ENCODE results near the gene IBA57.

IBA57 gene

DNA sequence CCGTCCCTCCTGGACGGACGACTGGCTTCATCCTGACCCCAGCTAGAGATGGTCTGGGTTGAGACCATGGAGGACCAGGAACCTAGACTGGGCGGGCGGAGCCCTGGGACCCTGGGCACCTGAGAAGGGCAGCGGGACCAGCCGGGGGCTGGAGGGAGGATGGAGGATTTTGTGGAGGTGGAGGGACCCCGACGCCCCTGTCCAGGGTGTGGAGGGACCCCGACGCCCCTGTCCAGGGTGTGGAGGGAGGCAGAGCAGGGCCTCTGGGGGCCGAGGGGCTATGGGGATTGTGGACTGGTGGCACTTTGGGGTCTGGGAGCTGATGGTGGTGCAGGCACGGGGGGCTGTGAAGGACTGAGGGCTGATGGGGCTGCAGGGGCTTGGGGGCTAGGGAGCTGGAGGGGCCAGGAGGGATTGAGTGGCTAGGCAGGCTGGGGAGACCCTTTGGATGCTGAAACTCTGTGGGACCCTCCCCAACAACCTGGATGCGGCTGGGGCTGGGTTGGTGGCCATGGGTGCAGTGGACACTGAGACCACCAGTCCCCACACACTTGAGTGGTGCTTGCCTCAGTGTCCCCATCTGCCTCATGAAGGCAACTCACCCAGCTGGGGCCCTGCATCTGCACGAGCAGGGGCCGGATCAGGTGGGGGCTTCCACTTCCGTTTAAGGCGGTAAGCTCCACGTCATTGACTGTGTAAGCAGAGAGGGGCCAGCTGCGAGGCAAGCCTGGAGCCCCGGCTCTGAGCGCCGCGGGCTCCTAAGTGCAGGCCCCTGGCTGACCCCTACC, 8.5 kb upstream of the IBA57 start:
- no peak for DNase-seq

GRCh38 chr1:228157729-228158126, 7.9 kb upstream of the IBA57 start:
- no peak for DNase-seq

DNA sequence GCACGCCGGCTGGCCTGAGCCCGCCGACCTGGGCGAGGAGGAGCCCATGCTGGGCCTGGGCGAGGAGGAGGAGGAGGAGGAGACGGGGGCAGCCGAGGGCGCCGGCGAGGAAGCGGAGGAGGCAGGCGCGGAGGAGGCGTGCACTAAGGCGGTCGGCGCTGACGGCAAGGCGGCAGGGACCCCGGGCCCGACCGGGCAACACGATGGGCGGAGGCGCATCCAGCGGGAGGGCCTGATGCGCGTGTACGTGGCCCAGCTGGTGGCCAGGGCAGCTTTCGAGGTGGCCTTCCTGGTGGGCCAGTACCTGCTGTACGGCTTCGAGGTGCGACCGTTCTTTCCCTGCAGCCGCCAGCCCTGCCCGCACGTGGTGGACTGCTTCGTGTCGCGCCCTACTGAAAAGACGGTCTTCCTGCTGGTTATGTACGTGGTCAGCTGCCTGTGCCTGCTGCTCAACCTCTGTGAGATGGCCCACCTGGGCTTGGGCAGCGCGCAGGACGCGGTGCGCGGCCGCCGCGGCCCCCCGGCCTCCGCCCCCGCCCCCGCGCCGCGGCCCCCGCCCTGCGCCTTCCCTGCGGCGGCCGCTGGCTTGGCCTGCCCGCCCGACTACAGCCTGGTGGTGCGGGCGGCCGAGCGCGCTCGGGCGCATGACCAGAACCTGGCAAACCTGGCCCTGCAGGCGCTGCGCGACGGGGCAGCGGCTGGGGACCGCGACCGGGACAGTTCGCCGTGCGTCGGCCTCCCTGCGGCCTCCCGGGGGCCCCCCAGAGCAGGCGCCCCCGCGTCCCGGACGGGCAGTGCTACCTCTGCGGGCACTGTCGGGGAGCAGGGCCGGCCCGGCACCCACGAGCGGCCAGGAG, 7.2 kb upstream of the IBA57 start:
- no peak for DNase-seq

- DNase-seq = no peak
These were observed 6.5 kb upstream of the IBA57 start for GRCh38 chr1:228159008-228159665.

DNA sequence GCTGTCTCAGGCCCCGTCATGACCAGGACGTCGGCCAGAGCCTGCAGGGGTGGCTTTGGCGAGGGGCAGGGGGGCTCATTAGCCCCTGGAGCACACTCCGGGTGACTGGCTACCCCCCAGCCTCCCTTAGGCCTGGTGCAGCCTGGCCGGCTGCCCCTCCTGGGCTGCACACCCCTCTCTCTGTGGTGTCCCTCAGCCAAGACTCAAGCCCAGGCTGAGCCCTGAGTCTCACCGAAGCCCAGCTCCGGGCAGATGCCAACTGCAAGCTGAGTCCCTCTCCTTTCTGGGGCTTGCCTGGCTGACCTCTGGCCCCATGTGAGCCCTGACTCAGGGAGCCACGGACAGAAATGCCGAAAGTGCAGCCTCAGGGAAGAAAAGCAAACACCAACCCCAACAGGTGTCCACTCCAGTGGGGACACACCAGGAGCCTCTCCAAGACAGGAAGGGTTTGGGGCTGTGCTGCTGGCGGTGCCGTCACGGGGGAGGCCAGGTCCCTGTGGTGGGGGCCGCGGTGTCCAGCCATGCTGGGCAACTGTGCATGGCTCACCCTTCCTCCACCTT, 5.3 kb upstream of the IBA57 start:
- no peak for DNase-seq

GRCh38 chr1:228161362-228161761, 4.2 kb upstream of the IBA57 start:
- DNase-seq = no peak

- no peak for DNase-seq
These were observed 3.7 kb upstream of the IBA57 start for GRCh38 chr1:228161866-228162265.

- DNase-seq = no peak
These were observed 3.2 kb upstream of the IBA57 start for GRCh38 chr1:228162286-228163006.

GRCh38 chr1:228163007-228163753, 2.4 kb upstream of the IBA57 start:
- DNase-seq = no peak

DNA sequence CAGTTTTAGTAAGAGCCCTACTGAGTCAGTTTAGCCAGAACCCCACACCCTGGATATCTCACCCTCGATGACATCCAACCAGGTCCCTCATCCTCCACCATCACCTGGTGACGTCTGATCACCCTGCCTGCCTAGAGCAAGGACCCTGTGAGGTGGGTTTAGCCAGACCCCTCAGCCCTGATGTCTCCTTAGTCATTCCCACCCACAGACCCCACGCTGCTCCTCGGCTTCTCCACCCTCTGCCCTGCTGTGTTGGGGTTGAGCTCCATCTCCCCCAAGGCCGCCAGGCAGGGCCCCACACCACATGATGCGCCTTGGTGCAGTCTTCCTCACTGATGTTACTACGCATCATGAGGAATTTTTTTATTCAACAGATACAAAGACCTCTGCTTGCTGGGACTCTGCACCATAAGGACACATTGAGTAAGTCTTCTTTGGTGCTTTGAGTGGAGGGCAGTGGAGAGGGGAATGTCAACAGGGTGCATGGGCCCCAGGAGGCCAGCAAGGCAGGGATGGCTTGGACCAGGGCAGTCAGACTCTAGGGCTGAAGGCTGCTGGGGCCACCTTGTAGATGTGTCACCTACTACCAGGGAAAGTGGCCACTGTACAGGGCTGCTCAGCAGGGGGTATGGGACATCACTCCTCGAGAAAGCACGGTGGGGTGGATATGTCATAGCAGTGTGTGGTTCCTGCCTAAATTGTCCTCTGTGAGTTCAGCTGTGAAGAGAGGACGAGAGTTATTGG, 1.7 kb upstream of the IBA57 start:
- DNase-seq = no peak

GRCh38 chr1:228164561-228165371, 838 bp upstream of the IBA57 start:
- DNase-seq = no peak

- DNase-seq = peak; percentile 38 to 49
These were observed 749 bp downstream of the IBA57 start for GRCh38 chr1:228166170-228166936.

DNA sequence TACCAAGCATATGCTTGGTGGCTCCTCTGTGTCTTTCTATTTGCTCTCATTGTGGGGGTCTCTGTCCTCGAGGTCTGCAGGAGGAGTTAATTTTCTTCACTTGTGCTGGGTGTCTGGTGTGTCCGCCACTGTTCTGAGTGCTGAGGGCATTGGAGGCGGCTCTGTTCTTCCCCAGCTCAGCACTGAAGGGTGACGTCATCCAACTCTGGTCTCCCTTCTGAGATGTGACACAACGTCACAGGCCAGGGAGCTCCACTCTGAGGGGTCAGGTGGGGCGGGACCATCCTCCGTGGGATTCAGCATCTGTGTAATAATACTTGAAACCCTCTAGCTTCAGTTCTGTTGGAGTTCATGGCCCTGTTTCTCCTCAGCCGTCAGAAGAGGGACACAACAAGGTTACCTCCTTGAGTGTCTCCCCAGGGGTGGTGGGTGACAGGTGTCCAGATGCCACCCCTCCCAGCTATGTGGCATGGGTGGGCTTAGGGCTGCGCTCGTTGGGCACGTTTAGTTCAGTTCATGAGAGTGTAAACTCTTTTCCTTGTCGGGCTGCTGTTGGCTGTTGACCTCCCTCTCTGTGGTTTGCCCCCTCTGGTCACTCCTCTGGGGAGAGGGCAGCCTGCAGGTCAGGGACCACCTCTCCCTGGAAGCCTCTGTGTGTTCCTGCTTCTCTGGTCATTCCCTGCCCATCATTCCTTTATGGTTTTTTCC, 3.1 kb downstream of the IBA57 start:
- DNase-seq = no peak

GRCh38 chr1:228169345-228169744, 3.7 kb downstream of the IBA57 start:
- no peak for DNase-seq

DNA sequence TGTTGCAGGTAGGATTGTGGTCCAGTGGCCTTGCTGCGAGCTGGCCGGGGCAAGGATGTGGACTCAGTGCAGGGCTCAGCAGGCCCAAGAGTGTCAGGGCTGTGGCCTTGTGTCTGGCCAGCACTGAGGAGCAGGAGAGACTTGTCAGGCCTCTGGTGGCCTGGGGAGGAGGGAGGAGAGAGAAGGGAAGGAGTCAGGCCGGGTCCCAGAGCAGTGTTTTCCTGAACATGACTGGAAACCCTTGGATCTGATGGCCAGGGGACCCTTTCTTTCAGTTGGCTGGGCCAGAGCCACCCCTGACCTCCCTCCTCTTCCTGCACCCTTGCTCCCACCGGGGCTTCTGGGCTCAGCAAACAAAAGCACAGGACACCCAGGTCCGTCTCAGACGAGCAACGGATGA, 5.1 kb downstream of the IBA57 start:
- DNase-seq = no peak

DNA sequence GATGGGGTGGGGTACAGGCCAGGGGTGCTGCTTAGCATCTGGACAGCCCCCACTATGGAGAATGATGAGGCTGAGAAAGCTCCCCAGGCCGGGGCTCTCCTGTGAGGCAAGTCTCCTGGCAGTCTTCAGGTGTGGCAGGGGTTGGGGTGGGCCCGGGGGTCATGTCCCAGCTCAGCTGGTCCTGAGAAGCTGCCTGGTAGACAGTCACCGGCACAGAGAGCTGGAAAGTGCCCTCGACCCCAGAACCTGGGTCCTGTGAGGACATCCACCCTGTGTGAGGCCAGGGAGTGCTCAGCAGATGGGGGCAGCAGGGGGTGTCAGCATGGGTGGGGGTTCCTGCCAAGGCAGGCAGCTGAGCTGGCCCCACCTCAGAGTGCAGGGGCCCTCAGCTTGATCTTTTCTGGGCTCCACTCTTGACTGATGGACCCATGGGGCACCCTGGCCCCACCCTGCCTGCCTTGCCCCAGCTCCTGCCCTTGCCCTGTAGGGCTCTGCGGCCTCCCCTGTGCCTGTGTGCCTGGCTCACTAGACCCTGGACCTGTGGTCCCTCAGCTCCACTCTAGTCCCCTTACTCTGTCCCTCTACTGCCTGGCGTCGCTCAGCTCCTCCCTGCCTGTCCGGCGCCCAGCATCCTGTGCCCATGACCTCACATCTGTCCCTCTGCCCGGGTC, 5.8 kb downstream of the IBA57 start:
- DNase-seq = no peak

- DNase-seq = no peak
These were observed 7.3 kb downstream of the IBA57 start for GRCh38 chr1:228172591-228173527.
